Adrenal gland (tissue), 5 donors: ENCODE results near the gene MMD.

Experiments used
- POLR2A ChIP-seq, 2 donors: fragments of 450-650 bp; IDR thresholded peaks; one replicate each; pipeline ENCODE4 v1.6.1; 2017; ENCODE audit warnings: antibody characterized with exemption in 2 of 2, mild to moderate bottlenecking in 2 of 2, moderate library complexity in 1 of 2
- TF ChIP-seq, protein P1 (sequence below), 6 experiments: fragments of 450-650 bp in 4 of 6; fragments of 200-600 bp in 2 of 6; sonication (generic) in 1 of 6; IDR thresholded peaks; 1 replicate in 5 of 6; 2 replicates in 1 of 6; pipeline versions ENCODE4 v1.5.1 to v1.8.0; 2016 to 2021; ENCODE audit warnings: antibody characterized with exemption in 6 of 6, mild to moderate bottlenecking in 2 of 6, moderate library complexity in 1 of 6
- donor health status: DM: no; HTN: no; CAD: no.

- TF ChIP-seq, protein P1, sequence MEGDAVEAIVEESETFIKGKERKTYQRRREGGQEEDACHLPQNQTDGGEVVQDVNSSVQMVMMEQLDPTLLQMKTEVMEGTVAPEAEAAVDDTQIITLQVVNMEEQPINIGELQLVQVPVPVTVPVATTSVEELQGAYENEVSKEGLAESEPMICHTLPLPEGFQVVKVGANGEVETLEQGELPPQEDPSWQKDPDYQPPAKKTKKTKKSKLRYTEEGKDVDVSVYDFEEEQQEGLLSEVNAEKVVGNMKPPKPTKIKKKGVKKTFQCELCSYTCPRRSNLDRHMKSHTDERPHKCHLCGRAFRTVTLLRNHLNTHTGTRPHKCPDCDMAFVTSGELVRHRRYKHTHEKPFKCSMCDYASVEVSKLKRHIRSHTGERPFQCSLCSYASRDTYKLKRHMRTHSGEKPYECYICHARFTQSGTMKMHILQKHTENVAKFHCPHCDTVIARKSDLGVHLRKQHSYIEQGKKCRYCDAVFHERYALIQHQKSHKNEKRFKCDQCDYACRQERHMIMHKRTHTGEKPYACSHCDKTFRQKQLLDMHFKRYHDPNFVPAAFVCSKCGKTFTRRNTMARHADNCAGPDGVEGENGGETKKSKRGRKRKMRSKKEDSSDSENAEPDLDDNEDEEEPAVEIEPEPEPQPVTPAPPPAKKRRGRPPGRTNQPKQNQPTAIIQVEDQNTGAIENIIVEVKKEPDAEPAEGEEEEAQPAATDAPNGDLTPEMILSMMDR (IDR thresholded peaks at IDR 0.05): no peak
- TF ChIP-seq POLR2A (IDR thresholded peaks at IDR 0.05): no peak
These were observed 34.9 kb upstream of the MMD start for GRCh38 chr17:55456307-55457240.
